HepG2 (cell line): ENCODE data around the gene TNNI2. TPM values are rescaled to one million over a fixed set of nuclear protein-coding genes. Genes with fewer than 3 reads are reported as not detected.

ENCODE experiments used
- HOXA9 ChIP-seq: sonication (generic); formaldehyde crosslinking; IDR thresholded peaks from 2 replicates; pipeline ENCODE4 v1.8.1; 2022; ENCODE audit warnings: missing genetic modification reagents, mild to moderate bottlenecking, moderate library complexity, borderline replicate concordance
- SP5 ChIP-seq: IDR thresholded peaks from 2 replicates; pipeline ENCODE4 v1.6.1; 2016; ENCODE audit warnings: low read depth, borderline replicate concordance
- TSC22D2 ChIP-seq: sonication (generic); formaldehyde crosslinking; IDR thresholded peaks from 2 replicates; pipeline ENCODE4 v1.5.1; 2020; ENCODE audit warnings: missing genetic modification reagents, mild to moderate bottlenecking, borderline replicate concordance
- ZNF136 ChIP-seq: sonication (generic); formaldehyde crosslinking; IDR thresholded peaks from 2 replicates; pipeline ENCODE4 v1.8.1; 2022; ENCODE audit warnings: low read depth, mild to moderate bottlenecking, moderate library complexity, missing genetic modification reagents
- ZNF326 ChIP-seq: sonication (generic); formaldehyde crosslinking; IDR thresholded peaks from 2 replicates; pipeline ENCODE4 v1.4.0; 2020; ENCODE audit warnings: missing genetic modification reagents, borderline replicate concordance
- polyA plus RNA-seq, 8 experiments: library from polyadenylated mRNA; depleted of rRNA in 3 of 8; stranded (reverse) in 7 of 8; unstranded in 1 of 8; fragments of >200 nt; fragmentation: Illumina TruSeq in 4 of 8; extraction: Trizol in 4 of 8; gene quantifications; 2 replicates each; pipeline versions ENCODE4 v1.2.1 to v1.2.3, GENCODE V29; 2011 to 2016; ENCODE audit warnings: low read depth in 4 of 8, missing spikeins in 1 of 8, mixed read lengths in 1 of 8; ENCODE audit not compliant: insufficient read depth in 1 of 8
- total RNA-seq, 5 experiments: library from RNA; depleted of rRNA; stranded (reverse); fragments of >200 nt; fragmentation: Illumina TruSeq; extraction: Trizol; gene quantifications; 2 replicates each; pipeline ENCODE4 v1.2.3, GENCODE V29; 2016; ENCODE audit warnings: low read depth in 1 of 5
- TF ChIP-seq, protein P1 (sequence below): sonication (generic); formaldehyde crosslinking; IDR thresholded peaks from one replicate; pipeline ENCODE4 v1.5.1; 2020; ENCODE audit warnings: mild to moderate bottlenecking, missing genetic modification reagents; ENCODE audit errors: not compliant biosample characterization
- TF ChIP-seq, protein P2 (sequence below): sonication (generic); formaldehyde crosslinking; IDR thresholded peaks from 2 replicates; pipeline ENCODE4 v1.5.0; 2020; ENCODE audit warnings: missing genetic modification reagents, mild to moderate bottlenecking, borderline replicate concordance
- TF ChIP-seq, protein P3 (sequence below): sonication (generic); formaldehyde crosslinking; IDR thresholded peaks from 2 replicates; pipeline ENCODE4 v1.5.0; 2020; ENCODE audit warnings: missing genetic modification reagents
- TF ChIP-seq, protein P4 (sequence below): sonication (generic); formaldehyde crosslinking; conservative IDR thresholded peaks from 2 replicates; pipeline ENCODE4 v1.8.0; 2022; ENCODE audit warnings: mild to moderate bottlenecking, moderate library complexity, missing genetic modification reagents
- TF ChIP-seq, protein P5 (sequence below): IDR thresholded peaks from 2 replicates; pipeline ENCODE4 v1.6.1; 2016; ENCODE audit warnings: low read depth
- TF ChIP-seq, protein P6 (sequence below): sonication (generic); formaldehyde crosslinking; IDR thresholded peaks from 2 replicates; pipeline ENCODE4 v1.5.0; 2020; ENCODE audit warnings: mild to moderate bottlenecking, missing genetic modification reagents

The TNNI2 gene
- total and polyA plus RNA-seq, 2 of the 13 experiments (the other 11 are each of a cell fraction or from before 2014, with no cell fraction given): 7.2 to 12.0 TPM

DNA sequence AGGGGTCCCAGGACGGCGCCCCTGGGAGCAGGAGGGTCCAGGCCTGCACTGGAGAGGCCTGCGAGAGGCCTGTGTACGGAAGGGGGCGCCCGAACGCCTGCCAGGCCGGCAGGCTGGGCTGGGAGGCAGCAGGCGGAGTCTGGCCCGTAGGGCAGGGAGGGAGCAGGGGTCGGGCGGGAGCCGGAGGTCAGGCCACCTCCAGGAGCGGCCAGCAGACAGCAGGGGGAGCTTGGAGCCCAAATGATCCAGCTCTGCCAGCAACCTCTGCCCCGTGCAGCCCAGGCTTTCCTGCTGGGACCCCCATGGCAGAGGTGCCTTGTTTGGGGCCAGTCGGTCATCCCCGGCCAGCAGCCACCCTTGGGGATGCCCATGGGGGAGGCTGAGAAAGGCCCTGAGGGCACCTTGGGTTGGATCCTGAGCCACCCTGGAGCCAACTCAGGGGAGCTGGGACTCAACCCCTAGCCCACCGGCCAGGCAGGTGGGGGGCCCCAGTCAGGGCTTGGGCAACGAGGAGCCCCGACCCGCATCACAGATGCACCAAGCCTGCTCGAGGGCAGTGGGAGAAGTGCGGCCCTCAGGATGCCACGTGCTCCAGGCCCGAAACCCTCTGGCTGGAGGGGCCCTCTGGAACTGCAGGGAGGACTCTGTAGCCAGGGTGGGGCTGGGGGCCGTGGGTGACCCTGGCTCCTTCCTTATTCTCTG is 13.6 kb upstream of the TNNI2 start (continued):
- peak; percentile 86; the same call in 1 of the 2 replicates for TF ChIP-seq ZNF136
- no peak for TF ChIP-seq ZNF326
- TF ChIP-seq, protein P1, sequence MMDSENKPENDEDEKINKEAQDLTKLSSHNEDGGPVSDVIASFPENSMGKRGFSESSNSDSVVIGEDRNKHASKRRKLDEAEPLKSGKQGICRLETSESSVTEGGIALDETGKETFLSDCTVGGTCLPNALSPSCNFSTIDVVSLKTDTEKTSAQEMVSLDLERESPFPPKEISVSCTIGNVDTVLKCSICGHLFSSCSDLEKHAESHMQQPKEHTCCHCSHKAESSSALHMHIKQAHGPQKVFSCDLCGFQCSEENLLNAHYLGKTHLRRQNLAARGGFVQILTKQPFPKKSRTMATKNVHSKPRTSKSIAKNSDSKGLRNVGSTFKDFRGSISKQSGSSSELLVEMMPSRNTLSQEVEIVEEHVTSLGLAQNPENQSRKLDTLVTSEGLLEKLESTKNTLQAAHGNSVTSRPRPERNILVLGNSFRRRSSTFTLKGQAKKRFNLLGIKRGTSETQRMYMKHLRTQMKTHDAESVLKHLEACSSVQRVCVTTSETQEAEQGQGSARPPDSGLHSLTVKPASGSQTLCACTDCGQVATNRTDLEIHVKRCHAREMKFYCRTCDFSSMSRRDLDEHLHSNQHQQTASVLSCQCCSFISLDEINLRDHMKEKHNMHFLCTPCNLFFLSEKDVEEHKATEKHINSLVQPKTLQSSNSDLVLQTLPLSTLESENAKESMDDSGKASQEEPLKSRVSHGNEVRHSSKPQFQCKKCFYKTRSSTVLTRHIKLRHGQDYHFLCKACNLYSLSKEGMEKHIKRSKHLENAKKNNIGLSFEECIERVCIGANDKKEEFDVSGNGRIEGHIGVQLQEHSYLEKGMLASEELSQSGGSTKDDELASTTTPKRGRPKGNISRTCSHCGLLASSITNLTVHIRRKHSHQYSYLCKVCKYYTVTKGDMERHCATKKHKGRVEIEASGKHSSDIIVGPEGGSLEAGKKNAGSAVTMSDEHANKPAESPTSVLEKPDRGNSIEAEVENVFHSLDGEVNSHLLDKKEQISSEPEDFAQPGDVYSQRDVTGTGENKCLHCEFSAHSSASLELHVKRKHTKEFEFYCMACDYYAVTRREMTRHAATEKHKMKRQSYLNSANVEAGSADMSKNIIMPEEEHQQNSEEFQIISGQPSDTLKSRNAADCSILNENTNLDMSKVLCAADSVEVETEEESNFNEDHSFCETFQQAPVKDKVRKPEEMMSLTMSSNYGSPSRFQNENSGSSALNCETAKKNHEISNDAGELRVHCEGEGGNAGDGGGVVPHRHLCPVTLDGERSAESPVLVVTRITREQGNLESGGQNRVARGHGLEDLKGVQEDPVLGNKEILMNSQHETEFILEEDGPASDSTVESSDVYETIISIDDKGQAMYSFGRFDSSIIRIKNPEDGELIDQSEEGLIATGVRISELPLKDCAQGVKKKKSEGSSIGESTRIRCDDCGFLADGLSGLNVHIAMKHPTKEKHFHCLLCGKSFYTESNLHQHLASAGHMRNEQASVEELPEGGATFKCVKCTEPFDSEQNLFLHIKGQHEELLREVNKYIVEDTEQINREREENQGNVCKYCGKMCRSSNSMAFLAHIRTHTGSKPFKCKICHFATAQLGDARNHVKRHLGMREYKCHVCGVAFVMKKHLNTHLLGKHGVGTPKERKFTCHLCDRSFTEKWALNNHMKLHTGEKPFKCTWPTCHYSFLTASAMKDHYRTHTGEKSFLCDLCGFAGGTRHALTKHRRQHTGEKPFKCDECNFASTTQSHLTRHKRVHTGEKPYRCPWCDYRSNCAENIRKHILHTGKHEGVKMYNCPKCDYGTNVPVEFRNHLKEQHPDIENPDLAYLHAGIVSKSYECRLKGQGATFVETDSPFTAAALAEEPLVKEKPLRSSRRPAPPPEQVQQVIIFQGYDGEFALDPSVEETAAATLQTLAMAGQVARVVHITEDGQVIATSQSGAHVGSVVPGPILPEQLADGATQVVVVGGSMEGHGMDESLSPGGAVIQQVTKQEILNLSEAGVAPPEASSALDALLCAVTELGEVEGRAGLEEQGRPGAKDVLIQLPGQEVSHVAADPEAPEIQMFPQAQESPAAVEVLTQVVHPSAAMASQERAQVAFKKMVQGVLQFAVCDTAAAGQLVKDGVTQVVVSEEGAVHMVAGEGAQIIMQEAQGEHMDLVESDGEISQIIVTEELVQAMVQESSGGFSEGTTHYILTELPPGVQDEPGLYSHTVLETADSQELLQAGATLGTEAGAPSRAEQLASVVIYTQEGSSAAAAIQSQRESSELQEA (CRISPR knock-in tag): no peak
- TF ChIP-seq, protein P2, sequence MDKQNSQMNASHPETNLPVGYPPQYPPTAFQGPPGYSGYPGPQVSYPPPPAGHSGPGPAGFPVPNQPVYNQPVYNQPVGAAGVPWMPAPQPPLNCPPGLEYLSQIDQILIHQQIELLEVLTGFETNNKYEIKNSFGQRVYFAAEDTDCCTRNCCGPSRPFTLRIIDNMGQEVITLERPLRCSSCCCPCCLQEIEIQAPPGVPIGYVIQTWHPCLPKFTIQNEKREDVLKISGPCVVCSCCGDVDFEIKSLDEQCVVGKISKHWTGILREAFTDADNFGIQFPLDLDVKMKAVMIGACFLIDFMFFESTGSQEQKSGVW (CRISPR knock-in tag): no peak
- TF ChIP-seq, protein P3, sequence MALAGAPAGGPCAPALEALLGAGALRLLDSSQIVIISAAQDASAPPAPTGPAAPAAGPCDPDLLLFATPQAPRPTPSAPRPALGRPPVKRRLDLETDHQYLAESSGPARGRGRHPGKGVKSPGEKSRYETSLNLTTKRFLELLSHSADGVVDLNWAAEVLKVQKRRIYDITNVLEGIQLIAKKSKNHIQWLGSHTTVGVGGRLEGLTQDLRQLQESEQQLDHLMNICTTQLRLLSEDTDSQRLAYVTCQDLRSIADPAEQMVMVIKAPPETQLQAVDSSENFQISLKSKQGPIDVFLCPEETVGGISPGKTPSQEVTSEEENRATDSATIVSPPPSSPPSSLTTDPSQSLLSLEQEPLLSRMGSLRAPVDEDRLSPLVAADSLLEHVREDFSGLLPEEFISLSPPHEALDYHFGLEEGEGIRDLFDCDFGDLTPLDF (CRISPR knock-in tag): peak; percentile 20; the same call in 1 of the 2 replicates
- TF ChIP-seq SP5: peak; percentile 33; the same call in 1 of the 2 replicates
- no peak for TF ChIP-seq HOXA9 (CRISPR knock-in tag)
- TF ChIP-seq TSC22D2 (CRISPR knock-in tag): peak; percentile 47; the same call in 1 of the 2 replicates
- TF ChIP-seq, protein P4, sequence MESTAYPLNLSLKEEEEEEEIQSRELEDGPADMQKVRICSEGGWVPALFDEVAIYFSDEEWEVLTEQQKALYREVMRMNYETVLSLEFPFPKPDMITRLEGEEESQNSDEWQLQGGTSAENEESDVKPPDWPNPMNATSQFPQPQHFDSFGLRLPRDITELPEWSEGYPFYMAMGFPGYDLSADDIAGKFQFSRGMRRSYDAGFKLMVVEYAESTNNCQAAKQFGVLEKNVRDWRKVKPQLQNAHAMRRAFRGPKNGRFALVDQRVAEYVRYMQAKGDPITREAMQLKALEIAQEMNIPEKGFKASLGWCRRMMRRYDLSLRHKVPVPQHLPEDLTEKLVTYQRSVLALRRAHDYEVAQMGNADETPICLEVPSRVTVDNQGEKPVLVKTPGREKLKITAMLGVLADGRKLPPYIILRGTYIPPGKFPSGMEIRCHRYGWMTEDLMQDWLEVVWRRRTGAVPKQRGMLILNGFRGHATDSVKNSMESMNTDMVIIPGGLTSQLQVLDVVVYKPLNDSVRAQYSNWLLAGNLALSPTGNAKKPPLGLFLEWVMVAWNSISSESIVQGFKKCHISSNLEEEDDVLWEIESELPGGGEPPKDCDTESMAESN (CRISPR knock-in tag): peak; percentile 64; the same call in 1 of the 2 replicates
- TF ChIP-seq, protein P5, sequence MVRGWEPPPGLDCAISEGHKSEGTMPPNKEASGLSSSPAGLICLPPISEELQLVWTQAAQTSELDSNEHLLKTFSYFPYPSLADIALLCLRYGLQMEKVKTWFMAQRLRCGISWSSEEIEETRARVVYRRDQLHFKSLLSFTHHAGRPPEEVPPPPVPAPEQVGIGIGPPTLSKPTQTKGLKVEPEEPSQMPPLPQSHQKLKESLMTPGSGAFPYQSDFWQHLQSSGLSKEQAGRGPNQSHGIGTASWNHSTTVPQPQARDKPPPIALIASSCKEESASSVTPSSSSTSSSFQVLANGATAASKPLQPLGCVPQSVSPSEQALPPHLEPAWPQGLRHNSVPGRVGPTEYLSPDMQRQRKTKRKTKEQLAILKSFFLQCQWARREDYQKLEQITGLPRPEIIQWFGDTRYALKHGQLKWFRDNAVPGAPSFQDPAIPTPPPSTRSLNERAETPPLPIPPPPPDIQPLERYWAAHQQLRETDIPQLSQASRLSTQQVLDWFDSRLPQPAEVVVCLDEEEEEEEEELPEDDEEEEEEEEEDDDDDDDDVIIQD (CRISPR knock-in tag): 0 out of 2 replicates have a peak, but pooled peaks have one; percentile 36
- TF ChIP-seq, protein P6, sequence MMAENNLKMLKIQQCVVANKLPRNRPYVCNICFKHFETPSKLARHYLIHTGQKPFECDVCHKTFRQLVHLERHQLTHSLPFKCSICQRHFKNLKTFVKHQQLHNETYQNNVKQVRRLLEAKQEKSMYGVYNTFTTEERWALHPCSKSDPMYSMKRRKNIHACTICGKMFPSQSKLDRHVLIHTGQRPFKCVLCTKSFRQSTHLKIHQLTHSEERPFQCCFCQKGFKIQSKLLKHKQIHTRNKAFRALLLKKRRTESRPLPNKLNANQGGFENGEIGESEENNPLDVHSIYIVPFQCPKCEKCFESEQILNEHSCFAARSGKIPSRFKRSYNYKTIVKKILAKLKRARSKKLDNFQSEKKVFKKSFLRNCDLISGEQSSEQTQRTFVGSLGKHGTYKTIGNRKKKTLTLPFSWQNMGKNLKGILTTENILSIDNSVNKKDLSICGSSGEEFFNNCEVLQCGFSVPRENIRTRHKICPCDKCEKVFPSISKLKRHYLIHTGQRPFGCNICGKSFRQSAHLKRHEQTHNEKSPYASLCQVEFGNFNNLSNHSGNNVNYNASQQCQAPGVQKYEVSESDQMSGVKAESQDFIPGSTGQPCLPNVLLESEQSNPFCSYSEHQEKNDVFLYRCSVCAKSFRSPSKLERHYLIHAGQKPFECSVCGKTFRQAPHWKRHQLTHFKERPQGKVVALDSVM (CRISPR knock-in tag): peak; percentile 90
